CD4-positive, alpha-beta T cell treated with Interleukin-21 for 1 hour (primary cell): ENCODE data around the gene ALK.

ENCODE experiments used
- DNase-seq: peaks from one replicate; pipeline ENCODE4 v3.0.0-alpha.2; 2020

ALK gene

GRCh38 chr2:29706171-29706720, 215.1 kb downstream of the ALK start:
- no peak for DNase-seq

- DNase-seq, result no peak
Measured at GRCh38 chr2:29705616-29706015, 215.8 kb downstream of the ALK start.

- DNase-seq, result no peak
Measured at GRCh38 chr2:29703336-29703735, 218.1 kb downstream of the ALK start.

GRCh38 chr2:29702276-29702675, 219.1 kb downstream of the ALK start:
- no peak for DNase-seq

GRCh38 chr2:29700560-29700959, 220.8 kb downstream of the ALK start:
- no peak for DNase-seq

- no peak for DNase-seq
Measured at GRCh38 chr2:29699045-29699444, 222.3 kb downstream of the ALK start.

GRCh38 chr2:29698216-29698615, 223.2 kb downstream of the ALK start:
- DNase-seq, result no peak

- DNase-seq, result no peak
Measured at GRCh38 chr2:29697715-29698114, 223.7 kb downstream of the ALK start.

- DNase-seq, result no peak
Measured at GRCh38 chr2:29697181-29697580, 224.2 kb downstream of the ALK start.

- no peak for DNase-seq
Measured at GRCh38 chr2:29694741-29695140, 226.6 kb downstream of the ALK start.

- no peak for DNase-seq
Measured at GRCh38 chr2:29691391-29691950, 229.9 kb downstream of the ALK start.

GRCh38 chr2:29689666-29690065, 231.7 kb downstream of the ALK start:
- DNase-seq, result no peak

GRCh38 chr2:29688429-29688828, 233.0 kb downstream of the ALK start:
- DNase-seq, result no peak

- no peak for DNase-seq
Measured at GRCh38 chr2:29687121-29687520, 234.3 kb downstream of the ALK start.

GRCh38 chr2:29676886-29677453, 244.4 kb downstream of the ALK start:
- DNase-seq, result no peak

- DNase-seq, result no peak
Measured at GRCh38 chr2:29664578-29664977, 256.8 kb downstream of the ALK start.

GRCh38 chr2:29663268-29663667, 258.1 kb downstream of the ALK start:
- no peak for DNase-seq

GRCh38 chr2:29662861-29663260, 258.5 kb downstream of the ALK start:
- no peak for DNase-seq

- no peak for DNase-seq
Measured at GRCh38 chr2:29660201-29660600, 261.2 kb downstream of the ALK start.

- DNase-seq, result no peak
Measured at GRCh38 chr2:29659178-29659577, 262.2 kb downstream of the ALK start.

GRCh38 chr2:29657674-29658073, 263.7 kb downstream of the ALK start:
- no peak for DNase-seq

GRCh38 chr2:29655391-29656086, 265.8 kb downstream of the ALK start:
- no peak for DNase-seq

GRCh38 chr2:29650631-29651097, 270.7 kb downstream of the ALK start:
- DNase-seq, result no peak

GRCh38 chr2:29644949-29645348, 276.4 kb downstream of the ALK start:
- no peak for DNase-seq
